A673 (cell line): Measurements from ENCODE around the gene COQ8A. TPM values are rescaled to one million over a fixed set of nuclear protein-coding genes. Genes with fewer than 3 reads are reported as not detected.

ENCODE experiments used
- BruUV-seq: library from RNA; stranded (reverse); fragments of 400-500 nt; replicated peaks from 2 replicates; lab custom pipeline; 2021; lab: Mats Ljungman, UMichigan
- CTCF ChIA-PET: fragments of 300-600 bp; sonication (Branson Sonifier 250); formaldehyde crosslinking; loops from one replicate; lab custom pipeline; 2022; ENCODE audit warnings: antibody characterized with exemption; lab: Charles Lee
- POLR2A ChIA-PET: fragments of 300-600 bp; sonication (Branson Sonifier 250); formaldehyde crosslinking; loops from one replicate; lab custom pipeline; 2022; ENCODE audit warnings: antibody characterized with exemption; ENCODE audit not compliant: low non-redundant PET; lab: Charles Lee
- DNase-seq: peaks from one replicate; pipeline ENCODE4 v3.0.0-alpha.2; 2015; ENCODE audit warnings: low spot score
- H3K27ac ChIP-seq: fragments of 200-600 bp; sonication (generic); 2 replicates; pipeline ENCODE4 v1.5.1; 2016; ENCODE audit warnings: mixed run types, low read depth, mild to moderate bottlenecking, mixed read lengths, antibody characterized with exemption, low read length; ENCODE audit not compliant: poor library complexity, severe bottlenecking
- H3K27me3 ChIP-seq: fragments of 200-600 bp; sonication (generic); replicated peaks from 2 replicates; pipeline ENCODE4 v1.6.1; 2017; ENCODE audit warnings: mixed run types, low read depth, mild to moderate bottlenecking, mixed read lengths, antibody characterized with exemption, low read length; ENCODE audit not compliant: insufficient read depth, poor library complexity
- H3K36me3 ChIP-seq: fragments of 200-600 bp; sonication (generic); 2 replicates; pipeline ENCODE4 v1.6.1; 2016; ENCODE audit warnings: mixed run types, mild to moderate bottlenecking, mixed read lengths, antibody characterized with exemption, low read length; ENCODE audit not compliant: insufficient read depth, poor library complexity, severe bottlenecking
- H3K4me1 ChIP-seq: fragments of 200-600 bp; sonication (generic); 2 replicates; pipeline ENCODE4 v1.6.1; 2017; ENCODE audit warnings: mixed run types, mild to moderate bottlenecking, mixed read lengths, antibody characterized with exemption, low read length; ENCODE audit not compliant: insufficient read depth, poor library complexity, severe bottlenecking
- H3K4me3 ChIP-seq: fragments of 200-600 bp; sonication (generic); 2 replicates; pipeline ENCODE4 v1.5.1; 2016; ENCODE audit warnings: low read depth, mixed run types, mild to moderate bottlenecking, mixed read lengths, low read length; ENCODE audit not compliant: poor library complexity, severe bottlenecking
- H3K9me3 ChIP-seq: fragments of 200-600 bp; sonication (generic); 2 replicates; pipeline ENCODE4 v1.6.1; 2016; ENCODE audit warnings: mixed run types, low read depth, mild to moderate bottlenecking, mixed read lengths, antibody characterized with exemption, low read length; ENCODE audit not compliant: poor library complexity, severe bottlenecking
- CTCF ChIP-seq: fragments of 300-800, 200-600 bp; sonication (generic); conservative IDR thresholded peaks from 2 replicates; pipeline ENCODE4 v1.5.1; 2017; ENCODE audit warnings: low read depth, mild to moderate bottlenecking, antibody characterized with exemption, low read length, moderate library complexity, mixed read lengths
- EZH2 ChIP-seq: fragments of 200-600 bp; sonication (generic); IDR thresholded peaks from 2 replicates; pipeline ENCODE4 v1.6.1; 2017; ENCODE audit warnings: borderline replicate concordance, low read depth, mild to moderate bottlenecking, mixed read lengths, antibody characterized with exemption, low read length; ENCODE audit not compliant: poor library complexity, severe bottlenecking
- intact Hi-C: fragments of 100-400 bp; cut with micrococcal nuclease; formaldehyde crosslinking; loops from one replicate; pipeline ENCODE4 v1.10.0; 2022; ENCODE audit not compliant: unreplicated experiment
- total RNA-seq: library from RNA; stranded (reverse); gene quantifications from 2 replicates; pipeline ENCODE4 v1.2.3, GENCODE V29; 2021

Gene COQ8A
- total RNA-seq, 1 experiment from 2014 or later = 7.7 TPM

- POLR2A ChIA-PET = no interaction called here
- BruUV-seq = no TSS peak
- DNase-seq = no peak
- no peak overlapping the region for H3K4me3 ChIP-seq
- no peaks in the 10 kb centered on the region for H3K4me1 ChIP-seq
- no peaks in the 10 kb centered on the region for H3K36me3 ChIP-seq
- no peaks in the 10 kb centered on the region for H3K9me3 ChIP-seq
- CTCF ChIA-PET = no interaction called here
- no peak overlapping the region for H3K27ac ChIP-seq
- no peak for TF ChIP-seq EZH2
- no peak for TF ChIP-seq CTCF
- H3K27me3 ChIP-seq = no peaks in the 10 kb centered on the region
- intact Hi-C loops = no loop called here
Measured at GRCh38 chr1:226991920-226992319, 51.8 kb downstream of the COQ8A start.

GRCh38 chr1:226993814-226994585 lies 53.9 kb downstream of the COQ8A start:
- peak; percentile 21 for DNase-seq
- ChIA-PET CTCF (no interaction called here), POLR2A (interaction anchor here (0.5 to 0.9 kb wide), 2 partner anchors 190 to 207 kb away, joined by 3 to 4 read pairs; no protein-coding TSS in a partner anchor)
- H3K4me3 ChIP-seq = no peak overlapping the region
- no TSS peak for BruUV-seq
- no peaks in the 10 kb centered on the region for H3K4me1 ChIP-seq
- TF ChIP-seq CTCF = no peak
- TF ChIP-seq EZH2 = no peak
- intact Hi-C loops = no loop called here
- H3K9me3 ChIP-seq = no peaks in the 10 kb centered on the region
- no peaks in the 10 kb centered on the region for H3K27me3 ChIP-seq
- no peaks in the 10 kb centered on the region for H3K36me3 ChIP-seq
- H3K27ac ChIP-seq = no peak overlapping the region

- no peak for DNase-seq
- intact Hi-C loops = no loop called here
- TF ChIP-seq CTCF (no peak), EZH2 (no peak)
- Histone ChIP-seq H3K4me1 (no peaks in the 10 kb centered on the region), H3K27ac (no peak overlapping the region), H3K9me3 (no peaks in the 10 kb centered on the region), H3K36me3 (no peaks in the 10 kb centered on the region), H3K27me3 (no peaks in the 10 kb centered on the region), H3K4me3 (no peak overlapping the region)
- CTCF ChIA-PET = no interaction called here
- POLR2A ChIA-PET = no interaction called here
- BruUV-seq = no TSS peak
Measured at GRCh38 chr1:226994586-226995364, 54.7 kb downstream of the COQ8A start.
